HG03060 (cell line): ENCODE data around the gene TMEM244.
"Not testable (repeated sequence)": the region's sequence is repeated elsewhere in the genome, so short reads cannot be mapped to it uniquely, and the experiment has no call there.

Source experiments
- ATAC-seq: cut with Tn5 transposase; IDR thresholded peaks from one replicate; pipeline ENCODE4 v1.9.1; 2021; ENCODE audit warnings: low read depth, moderate number of reproducible peaks; ENCODE audit not compliant: unreplicated experiment

Gene TMEM244, protein sequence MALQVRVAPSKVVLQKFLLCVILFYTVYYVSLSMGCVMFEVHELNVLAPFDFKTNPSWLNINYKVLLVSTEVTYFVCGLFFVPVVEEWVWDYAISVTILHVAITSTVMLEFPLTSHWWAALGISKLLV

DNA sequence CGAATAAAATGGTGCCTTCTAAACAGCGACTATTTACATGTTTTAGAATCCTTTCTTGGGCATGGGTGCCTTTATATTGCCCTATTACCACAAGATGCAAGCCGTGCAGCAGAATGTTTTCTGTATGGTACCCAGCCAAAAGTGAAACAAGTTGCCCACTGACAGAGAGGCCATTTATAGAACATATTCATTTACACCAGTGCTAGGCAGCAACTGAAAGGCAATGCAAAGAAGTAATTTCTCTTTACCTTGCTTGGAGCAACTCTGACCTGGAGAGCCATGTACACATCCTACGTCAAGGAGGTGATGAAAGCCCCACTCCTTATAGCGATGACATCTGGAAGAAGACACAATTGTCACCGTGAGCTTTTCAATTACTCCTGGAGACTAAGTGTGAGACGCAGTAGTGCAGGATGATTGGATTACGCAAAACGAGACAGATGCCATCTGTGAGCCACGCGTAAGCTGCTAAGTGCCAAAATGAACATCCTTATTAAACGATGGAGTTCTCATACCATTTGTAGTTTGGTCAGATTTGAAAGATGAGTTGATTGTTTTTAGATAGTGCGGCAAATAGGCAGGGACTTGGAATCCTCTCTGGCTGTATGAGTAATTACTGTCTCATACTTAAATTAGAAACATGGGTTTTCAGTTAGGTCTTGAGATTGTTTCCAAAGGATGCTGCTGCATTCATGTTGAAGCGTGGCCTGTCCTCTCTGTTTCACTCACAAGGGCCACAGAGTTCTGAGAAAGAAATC lies at the start of gene TMEM244:
Gene TMEM244, minus strand, starts transcription at position 408 of the 758 bp plus-strand sequence. Its CDS starts 127 bp downstream, at position 281.
- no peak for ATAC-seq

DNA sequence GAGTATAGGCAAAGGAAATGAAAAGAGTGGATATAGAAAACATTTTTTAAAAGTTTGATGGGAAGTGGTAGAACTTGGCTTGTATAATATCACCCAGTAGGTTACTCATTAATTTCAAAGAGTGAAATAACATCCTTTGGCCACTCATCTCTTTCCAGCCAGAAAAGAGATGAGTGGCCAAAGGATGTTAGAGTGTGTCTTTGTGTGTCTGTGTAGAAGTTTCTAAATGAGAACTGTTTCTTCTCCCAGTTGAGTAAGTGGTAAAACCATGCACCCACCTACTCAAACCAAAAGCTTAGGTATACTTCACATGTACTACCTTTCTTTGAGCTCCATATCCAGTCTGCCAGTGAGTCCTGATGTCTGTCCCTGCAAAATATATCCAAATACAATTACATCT lies 47.7 kb upstream of the TMEM244 start:
- no peak for ATAC-seq

DNA sequence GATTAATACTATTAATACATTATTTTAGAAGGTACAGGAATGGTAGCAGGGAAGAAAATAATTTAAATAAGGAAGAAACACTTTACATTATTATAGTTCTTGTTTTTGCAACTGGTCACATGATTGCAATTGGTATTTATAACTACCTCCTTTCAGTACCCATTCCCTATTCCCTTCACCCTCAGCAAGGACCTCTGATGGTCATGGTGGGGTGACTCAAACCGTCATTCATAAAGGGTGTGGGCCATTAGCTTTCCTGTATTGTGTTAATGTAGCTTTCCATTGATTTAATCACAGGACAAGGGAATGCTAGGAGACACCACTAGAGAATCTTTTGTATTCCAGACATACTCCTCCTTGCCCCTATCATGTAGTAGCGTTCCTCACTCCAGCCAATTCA lies 47.2 kb upstream of the TMEM244 start:
- ATAC-seq, result no peak

DNA sequence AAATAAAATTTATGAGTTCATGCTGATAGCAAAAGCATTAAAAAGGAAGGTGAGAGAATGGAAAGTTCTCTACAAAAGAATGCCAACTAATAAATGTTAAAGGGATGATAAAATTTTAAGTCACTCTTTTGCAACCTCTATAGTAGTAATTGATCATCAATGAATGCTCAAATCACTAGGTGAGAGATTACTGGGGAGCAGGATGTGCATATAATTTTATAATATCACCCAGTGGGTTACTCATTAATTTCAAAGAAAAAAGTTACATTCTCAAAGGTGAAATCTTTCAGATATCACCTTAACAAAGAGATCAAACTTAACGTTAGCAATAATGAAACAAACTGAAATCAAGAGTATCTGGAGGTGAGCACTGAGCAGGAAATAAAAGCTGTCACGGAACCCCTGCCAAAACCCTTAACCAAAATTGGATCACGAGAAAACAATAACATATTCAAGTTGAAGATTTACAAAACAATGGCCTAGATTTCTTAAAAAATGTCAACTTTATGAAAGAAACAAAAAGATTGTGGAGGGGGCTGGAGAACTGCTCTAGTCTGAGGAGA lies 45.5 kb upstream of the TMEM244 start:
- no peak for ATAC-seq

DNA sequence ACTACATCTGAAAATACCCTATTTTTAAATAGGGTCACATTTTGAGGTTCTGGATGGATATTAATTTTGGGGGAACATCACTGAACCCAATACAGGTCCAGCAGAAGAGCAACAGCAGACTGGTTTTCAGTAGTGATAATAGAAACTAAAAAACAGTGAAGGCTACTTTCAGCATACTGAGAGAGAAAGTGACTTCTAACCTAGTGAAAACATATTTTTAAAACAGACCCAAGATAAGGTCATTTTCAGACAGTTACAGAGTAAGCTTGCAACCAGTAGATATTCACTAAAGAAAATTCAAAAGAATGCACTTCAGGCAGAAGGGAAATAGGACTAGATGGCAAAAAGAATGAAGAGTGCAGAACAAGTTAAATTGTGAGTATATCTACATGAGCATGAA lies 42.0 kb upstream of the TMEM244 start:
- ATAC-seq, result no peak

DNA sequence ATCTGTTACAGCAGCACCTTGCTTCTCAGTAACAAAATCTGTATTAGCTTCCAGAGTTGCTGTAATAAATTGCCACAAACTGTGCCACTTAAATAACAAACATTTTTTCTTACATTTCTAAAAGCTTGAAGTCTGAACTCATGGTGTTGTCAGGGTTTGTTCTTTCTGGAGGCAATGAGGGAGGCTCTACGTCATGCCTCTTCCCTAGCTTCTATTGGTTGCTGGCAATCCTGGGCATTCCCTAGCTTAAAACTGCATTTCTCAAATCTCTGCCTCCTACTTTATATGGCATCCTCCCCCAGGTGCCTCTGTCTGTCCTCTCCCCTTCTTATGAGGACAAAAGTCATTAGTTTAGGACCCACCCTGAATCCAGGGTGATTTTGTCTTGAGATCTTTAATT lies 41.6 kb upstream of the TMEM244 start:
- no peak for ATAC-seq

DNA sequence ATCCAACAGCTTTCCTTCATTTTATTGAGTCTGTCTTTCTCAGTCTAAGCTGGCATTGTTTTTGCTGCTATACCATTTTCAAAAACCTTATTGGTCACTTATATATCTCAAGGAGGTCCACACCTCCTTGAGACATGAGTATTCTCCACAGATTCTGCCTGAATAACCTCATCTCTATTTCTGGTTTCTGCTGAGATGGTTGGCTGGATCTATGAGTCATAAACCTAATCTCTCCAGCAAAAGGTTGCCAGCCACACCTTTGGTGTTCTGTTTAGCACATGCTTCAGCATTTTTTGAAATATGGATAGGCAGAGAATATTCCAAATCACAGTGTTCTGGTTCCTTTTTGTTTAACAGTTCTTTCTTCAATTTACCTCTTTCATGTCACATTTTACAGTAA lies 40.8 kb upstream of the TMEM244 start:
- ATAC-seq, result no peak

DNA sequence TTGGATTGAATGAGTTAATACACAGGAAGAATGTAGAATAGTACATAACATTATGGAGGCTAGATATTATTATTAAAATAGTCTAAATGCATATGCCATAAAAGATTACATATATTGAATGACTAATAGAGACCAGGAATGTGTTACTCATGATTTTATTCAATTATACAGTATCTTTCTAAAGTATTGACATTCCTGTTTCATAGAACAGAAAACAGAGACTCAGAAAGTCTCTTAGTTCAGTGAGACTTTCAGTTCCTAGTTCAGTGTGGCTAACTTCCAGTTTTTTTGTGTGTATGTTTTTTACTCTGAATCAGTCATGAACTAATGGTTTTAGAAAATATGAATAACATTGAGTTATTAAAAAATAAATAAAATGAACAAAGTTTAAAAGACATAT lies 34.6 kb upstream of the TMEM244 start:
- no peak for ATAC-seq

DNA sequence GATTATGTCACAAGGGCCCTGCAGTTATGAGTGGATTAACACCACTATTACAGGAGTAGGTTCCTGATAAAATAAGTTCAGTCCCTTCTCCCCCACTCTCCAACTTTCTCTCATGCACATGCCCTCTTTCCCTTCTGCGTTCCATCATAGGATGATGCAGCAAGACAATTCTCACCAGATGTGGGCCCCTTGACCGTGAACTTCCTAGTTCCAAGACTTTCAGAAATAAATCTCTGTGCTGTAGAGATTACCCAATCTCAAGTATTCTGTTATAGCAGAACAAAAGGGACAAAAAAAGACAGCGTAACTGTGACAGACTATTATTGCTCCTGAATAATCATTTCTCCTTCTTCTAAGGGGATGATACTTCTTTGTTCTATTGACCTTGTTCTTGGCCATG lies 33.8 kb upstream of the TMEM244 start:
- no peak for ATAC-seq

DNA sequence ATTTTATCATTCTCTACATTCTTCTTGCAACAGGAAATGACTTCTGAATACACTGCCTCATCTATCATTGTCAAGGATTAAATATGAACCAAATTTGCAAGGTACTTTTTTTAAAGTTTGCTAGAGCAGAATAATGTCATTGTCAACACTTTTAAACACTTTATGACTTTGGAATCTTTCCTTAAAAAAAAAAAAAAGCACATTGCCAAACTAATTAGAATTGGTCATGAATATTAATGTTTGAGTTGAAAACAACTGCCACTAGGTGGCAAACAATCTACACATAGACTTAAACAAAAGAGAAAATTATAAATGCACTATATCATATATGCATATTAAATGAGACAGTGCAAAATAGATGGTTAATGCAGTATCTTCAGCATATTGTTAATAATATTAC lies 32.5 kb upstream of the TMEM244 start:
- no peak for ATAC-seq

DNA sequence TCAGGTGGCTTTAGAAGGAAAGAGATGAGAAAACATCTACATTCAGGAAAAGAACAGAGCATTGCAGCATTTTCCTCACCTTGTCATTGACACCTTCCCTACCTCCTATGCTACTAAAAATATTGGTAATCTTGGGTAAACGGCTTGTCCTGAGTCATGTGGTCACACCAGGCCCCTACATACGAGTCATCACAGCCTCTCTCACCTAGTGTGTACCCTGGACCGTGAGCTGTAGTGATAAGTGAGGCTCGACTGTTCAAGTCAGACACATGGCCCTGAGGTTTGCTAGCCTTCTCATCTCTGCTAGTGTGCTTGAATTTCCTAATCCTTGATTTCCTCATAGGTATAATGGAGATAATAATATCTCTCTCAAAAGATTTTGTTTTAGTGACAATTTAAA lies 29.6 kb upstream of the TMEM244 start:
- no peak for ATAC-seq

DNA sequence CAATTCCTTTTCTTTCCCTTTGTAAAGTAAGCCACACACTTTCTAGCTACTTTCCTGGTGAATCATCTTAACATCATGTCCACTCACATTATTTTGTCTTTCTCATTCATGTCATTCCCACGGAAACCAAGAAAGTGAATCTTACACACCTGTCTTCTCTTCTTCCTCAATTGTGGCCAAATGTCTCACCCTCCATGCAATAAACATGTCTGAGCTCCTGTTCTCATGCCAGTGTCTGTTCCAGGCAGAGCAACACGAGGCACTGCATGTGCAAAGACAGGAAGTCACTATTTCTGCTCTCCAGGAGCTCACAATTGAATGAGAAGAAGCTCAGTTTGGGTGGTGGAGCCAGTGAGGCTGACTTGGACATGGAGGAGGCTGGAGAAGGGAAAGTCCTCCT lies 29.0 kb upstream of the TMEM244 start:
- no peak for ATAC-seq

DNA sequence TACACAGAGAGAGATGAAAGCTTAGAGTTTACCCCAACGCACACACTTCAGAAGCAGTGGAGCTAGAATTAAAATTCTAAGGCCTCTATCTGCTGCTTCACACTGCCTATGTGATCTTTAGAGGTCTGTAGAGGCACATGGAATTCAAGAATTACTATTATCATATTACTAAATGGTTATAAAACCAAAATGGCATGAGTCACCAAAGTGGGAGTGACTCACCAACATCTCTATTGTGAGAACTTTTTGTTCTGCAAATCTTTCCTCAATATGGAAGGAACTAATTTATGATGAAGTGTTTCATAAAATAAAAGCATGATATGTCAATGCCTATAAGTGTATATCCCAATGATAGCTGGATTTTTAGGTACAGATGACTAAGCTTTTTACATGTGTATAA lies 28.5 kb upstream of the TMEM244 start:
- no peak for ATAC-seq

DNA sequence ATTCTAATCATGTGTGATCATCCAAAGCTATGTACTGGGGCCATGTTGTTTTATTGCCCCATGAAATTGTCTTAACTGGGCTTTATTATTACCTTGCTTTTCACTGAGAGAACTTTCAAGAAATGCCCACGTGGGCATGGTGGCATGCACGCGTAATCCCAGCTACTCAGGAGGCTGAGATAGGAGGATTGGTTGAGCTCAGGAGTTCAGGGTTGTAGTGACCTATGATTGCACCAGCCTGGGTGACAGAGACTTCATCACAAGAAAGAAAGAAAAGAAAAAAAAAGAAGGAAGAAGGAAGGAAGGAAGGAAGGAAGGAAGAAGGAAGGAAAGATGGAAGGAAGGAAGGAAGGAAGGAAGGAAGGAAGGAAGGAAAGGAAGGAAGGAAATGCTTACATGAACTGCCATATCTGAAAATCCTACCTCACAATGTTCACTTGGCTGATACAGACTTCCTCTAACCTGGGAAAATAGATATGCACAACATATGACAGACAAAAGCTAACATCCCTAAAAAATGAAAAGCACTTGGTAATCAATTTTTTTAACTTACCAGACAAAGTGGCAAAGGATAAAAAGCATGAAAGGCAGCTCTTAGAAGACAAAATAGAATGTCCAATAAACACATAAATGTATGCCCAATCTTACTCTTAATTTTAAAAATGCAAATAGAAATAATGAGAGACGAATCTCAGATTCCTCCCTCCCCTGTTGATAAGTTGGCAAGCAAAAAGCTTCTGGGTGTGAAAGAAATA lies 25.5 kb upstream of the TMEM244 start:
- ATAC-seq, result no peak

DNA sequence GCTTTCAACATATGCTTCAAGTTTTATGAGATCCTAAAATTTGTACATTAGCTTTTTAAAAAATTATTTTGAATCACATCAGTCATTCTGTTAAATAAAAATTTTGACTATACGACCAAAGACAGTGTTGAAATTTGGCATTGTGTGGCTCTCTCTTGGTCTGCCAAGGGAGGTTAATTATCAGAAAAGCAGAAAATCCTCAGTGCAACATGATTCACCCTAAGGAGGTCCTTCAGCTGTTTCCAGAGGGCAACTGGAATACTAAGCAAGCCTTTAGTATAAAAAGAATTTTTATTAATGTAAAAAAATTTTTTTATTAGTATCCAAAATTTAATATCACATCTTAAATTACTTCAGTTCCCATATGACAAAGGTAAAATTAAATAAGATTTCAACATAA lies 23.1 kb upstream of the TMEM244 start:
- ATAC-seq, result no peak

DNA sequence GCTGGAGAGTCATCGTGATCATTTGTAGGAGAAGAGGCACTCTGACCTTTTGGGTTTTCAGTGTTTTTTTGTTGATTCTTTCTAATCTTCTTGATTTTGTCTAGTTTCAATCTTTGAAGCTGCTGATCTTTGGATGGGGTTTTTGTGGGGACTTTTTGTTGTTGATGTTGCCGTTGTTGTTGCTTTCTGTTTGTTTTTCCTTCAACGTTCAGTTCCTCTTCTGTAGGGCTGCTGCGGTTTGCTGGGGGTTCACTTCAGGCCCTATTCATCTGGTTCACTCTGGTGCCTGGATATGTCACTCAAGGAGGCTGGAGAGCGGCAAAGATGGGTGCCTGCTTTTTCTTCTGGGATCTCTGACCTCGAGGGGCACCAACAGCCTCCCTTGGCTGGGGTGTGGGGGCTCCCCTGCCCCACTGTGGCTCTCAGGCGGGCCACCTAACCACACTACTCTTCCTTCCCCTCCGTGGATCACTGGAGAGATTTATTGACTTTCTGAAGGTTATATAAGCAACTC lies 21.5 kb upstream of the TMEM244 start:
- ATAC-seq, result peak; percentile 66

DNA sequence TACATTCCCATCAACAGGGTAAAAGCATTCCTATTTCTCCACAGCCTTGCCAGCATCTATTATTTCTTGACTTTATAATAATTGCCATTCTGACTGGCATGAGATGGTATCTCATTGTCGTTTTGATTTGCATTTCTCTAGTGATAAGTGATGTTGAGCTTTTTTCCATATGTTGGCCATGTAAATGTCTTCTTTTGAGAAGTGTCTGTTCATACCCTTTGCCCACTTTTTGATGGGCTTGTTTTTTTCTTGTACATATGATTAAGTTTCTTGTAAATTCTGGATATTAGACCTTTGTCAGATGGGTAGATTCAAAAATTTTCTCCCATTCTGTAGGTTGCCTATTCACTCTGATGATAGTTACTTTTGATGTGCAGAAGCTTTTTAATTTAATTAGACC lies 16.8 kb upstream of the TMEM244 start:
- not testable (repeated sequence) for ATAC-seq

DNA sequence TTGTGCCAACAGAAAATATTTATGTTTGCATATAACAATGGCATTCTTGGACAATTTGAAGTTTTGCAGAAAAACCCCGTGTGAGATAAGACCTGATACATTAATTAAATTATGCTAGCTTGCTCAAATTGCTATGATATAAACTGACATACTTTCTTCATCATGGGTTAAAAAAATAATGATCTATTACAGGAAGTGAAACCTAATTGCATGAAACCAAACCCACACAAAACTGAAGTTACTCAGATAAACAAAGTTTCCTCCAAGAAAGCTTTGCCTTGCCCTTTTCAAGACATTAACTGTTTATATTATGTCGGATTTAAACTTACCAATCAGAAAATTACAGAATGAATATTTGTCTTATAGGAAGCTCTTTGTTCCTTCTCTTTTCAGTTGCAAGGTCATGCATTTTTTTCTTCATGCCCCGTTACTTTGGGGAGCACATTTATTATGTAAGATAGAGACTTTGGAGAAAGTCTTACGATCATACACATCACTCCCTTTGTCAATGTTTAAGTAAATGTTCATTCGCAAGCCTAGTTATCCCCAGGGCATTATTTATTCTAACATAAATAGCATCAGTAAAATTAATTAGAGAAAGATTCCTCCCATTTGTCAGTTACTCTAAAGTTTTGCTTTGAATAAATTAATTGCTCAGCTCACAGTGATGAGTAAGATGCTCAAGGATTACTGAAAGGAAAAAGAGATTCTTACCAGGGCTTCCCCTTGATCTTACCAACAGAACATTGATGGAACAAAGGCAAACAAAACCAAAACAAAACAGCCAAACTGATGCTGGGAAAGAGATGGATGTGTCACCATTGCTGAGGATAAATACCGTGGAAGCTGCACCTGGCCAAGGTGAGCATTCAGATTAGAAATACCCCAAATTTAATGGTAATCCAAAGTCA lies 14.8 kb upstream of the TMEM244 start:
- peak; percentile 83 for ATAC-seq

DNA sequence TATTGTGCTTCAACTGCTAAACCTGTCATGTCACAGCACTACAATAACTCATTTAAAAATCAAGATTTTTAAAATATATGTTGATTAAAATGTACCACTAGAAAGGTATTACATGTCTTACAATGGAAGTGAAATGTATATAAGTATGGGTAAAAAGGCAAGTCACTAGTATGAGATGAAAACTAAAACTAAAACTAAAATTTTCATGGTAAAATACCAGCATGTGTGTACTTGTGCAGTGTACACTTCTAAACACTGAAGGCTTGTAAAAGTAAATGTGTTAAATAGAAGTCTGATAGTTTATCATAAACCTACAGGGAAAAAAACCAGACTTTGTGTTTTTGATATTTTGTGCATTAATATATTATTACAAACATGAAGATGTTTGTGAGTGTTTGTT lies 13.7 kb upstream of the TMEM244 start:
- ATAC-seq, result no peak

DNA sequence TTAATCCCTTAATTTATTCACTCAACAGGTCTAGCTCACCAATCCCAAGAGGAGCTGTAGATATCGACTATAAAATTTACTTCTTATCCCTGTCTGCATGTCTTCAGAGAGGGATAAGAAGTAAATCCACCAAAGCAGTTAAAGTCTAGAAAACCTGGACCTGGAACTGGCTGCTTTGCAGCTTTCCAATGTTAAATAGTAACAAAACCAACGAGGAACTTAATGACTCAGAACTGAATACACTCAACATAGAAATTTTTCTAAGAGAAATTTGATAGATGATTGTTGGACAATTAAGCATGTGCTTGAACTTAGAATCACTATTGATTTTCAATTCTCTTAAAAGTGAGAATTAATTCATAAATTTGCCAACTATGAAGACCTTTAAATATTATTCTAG lies 11.5 kb upstream of the TMEM244 start:
- ATAC-seq, result no peak
